ENCODE data around the gene FBXW5. TPM values are rescaled to one million over a fixed set of nuclear protein-coding genes. Genes with fewer than 3 reads are reported as not detected.

FBXW5 gene
- total and polyA plus RNA-seq, 9 of the 15 experiments (the other 6 are each of a cell fraction or from before 2014, with no cell fraction given): 0.21 to 128 (median 37.0) TPM

GRCh38 chr9:136960212-136960937 lies 15.8 kb upstream of the FBXW5 start:
- POLR2A ChIA-PET: interaction anchor here (0.8 to 1.1 kb wide), 2 partner anchors 10 to 12 kb away, joined by 3 to 7 read pairs; no protein-coding TSS in a partner anchor
- peak overlapping the region in 1 of 2 experiments; percentile 76; a peak in 2 of 4 replicates for H3K9ac ChIP-seq (ENCODE audit: insufficient read depth in 1 of 2, low read depth in 2 of 2, low read length in 2 of 2)
- no TSS peak for BruUV-seq (replicated peaks)
- no peaks in the 10 kb centered on the region for H4K20me1 ChIP-seq (replicated peaks; ENCODE audit: control insufficient read depth, insufficient read depth, low read length)
- no peaks in the 10 kb centered on the region for H3K9me1 ChIP-seq (ENCODE audit: control insufficient read depth, insufficient read depth, low read length)
- no peak overlapping the region for H3K4me3 ChIP-seq
- no peaks in the 10 kb centered on the region for H3K79me2 ChIP-seq (ENCODE audit: control insufficient read depth, insufficient read depth, low read length)
- no peak for ATAC-seq
- FAIRE-seq: no peak
- no peak overlapping the region for H3K4me2 ChIP-seq (ENCODE audit: insufficient read depth, low read length)
- H3K27me3 ChIP-seq (ENCODE audit: control insufficient read depth in 2 of 2, insufficient read depth in 2 of 2, low read length in 2 of 2): peaks cover 0 to 4% of the 10 kb centered on the region in 2 experiments; a peak in 2 of 5 replicates
- no peak for DNase-seq (ENCODE audit: extremely low read depth in 1 of 4, low spot score in 3 of 4)
- H3K36me3 ChIP-seq (ENCODE audit: control insufficient read depth, insufficient read depth, low read length): no peaks in the 10 kb centered on the region
- no peak overlapping the region for H3K27ac ChIP-seq (ENCODE audit: extremely low read depth, low read depth, low read length)
- in situ Hi-C loops (cut with MboI) (no loop called here), intact Hi-C loops (cut with micrococcal nuclease) (no loop called here)
- CTCF ChIA-PET (ENCODE audit: low intra/inter-chr PET ratio): no interaction called here
- peaks cover 18 to 74% of the 10 kb centered on the region in 2 experiments; a peak in 4 of 5 replicates for H3K4me1 ChIP-seq (replicated peaks in 1 of 2; ENCODE audit: control insufficient read depth in 2 of 2, insufficient read depth in 2 of 2, low read length in 2 of 2)
- no peak overlapping the region for H2AFZ ChIP-seq (ENCODE audit: low read depth, low read length)
- WGBS (ENCODE audit: insufficient coverage, low coverage, missing lambda C conversion rate): 55% methylated on average over 15 of the region's 19 CpGs
- no peaks in the 10 kb centered on the region for H3K9me3 ChIP-seq (replicated peaks; ENCODE audit: control insufficient read depth, insufficient read depth, low read depth, low read length)
- TF ChIP-seq YBX1 (IDR thresholded peaks at IDR 0.05): no peak
- no peak for TF ChIP-seq ZBTB12 (CRISPR knock-in tag; IDR thresholded peaks at IDR 0.05)
- TF ChIP-seq, protein P1, sequence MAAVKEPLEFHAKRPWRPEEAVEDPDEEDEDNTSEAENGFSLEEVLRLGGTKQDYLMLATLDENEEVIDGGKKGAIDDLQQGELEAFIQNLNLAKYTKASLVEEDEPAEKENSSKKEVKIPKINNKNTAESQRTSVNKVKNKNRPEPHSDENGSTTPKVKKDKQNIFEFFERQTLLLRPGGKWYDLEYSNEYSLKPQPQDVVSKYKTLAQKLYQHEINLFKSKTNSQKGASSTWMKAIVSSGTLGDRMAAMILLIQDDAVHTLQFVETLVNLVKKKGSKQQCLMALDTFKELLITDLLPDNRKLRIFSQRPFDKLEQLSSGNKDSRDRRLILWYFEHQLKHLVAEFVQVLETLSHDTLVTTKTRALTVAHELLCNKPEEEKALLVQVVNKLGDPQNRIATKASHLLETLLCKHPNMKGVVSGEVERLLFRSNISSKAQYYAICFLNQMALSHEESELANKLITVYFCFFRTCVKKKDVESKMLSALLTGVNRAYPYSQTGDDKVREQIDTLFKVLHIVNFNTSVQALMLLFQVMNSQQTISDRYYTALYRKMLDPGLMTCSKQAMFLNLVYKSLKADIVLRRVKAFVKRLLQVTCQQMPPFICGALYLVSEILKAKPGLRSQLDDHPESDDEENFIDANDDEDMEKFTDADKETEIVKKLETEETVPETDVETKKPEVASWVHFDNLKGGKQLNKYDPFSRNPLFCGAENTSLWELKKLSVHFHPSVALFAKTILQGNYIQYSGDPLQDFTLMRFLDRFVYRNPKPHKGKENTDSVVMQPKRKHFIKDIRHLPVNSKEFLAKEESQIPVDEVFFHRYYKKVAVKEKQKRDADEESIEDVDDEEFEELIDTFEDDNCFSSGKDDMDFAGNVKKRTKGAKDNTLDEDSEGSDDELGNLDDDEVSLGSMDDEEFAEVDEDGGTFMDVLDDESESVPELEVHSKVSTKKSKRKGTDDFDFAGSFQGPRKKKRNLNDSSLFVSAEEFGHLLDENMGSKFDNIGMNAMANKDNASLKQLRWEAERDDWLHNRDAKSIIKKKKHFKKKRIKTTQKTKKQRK (IDR thresholded peaks at IDR 0.05; ENCODE audit: borderline replicate concordance, low read depth, low read length): no peak
- no peak for TF ChIP-seq CBFA2T3 (IDR thresholded peaks at IDR 0.05)
- TF ChIP-seq GABPB1 (CRISPR knock-in tag; IDR thresholded peaks at IDR 0.05): no peak
- TF ChIP-seq GMEB1 (CRISPR knock-in tag; IDR thresholded peaks at IDR 0.05): no peak
- no peak for TF ChIP-seq ZNF277 (CRISPR knock-in tag; IDR thresholded peaks at IDR 0.05; ENCODE audit: borderline replicate concordance)
- TF ChIP-seq SMAD1 (IDR thresholded peaks at IDR 0.05; ENCODE audit: low read depth, low read length, partially characterized antibody): no peak

All from K562 (cell line).